HCT116 (cell line): ENCODE data around the gene KIFAP3. TPM values are rescaled to one million over a fixed set of nuclear protein-coding genes. Genes with fewer than 3 reads are reported as not detected.

Source experiments
- ATAC-seq: fragments of 200-7000 bp; cut with Tn5 transposase; 2 replicates; pipeline ENCODE4 v1.9.1; 2020; ENCODE audit warnings: mild to moderate bottlenecking, moderate library complexity
- BruUV-seq: library from RNA; stranded (reverse); fragments of 400-500 nt; replicated peaks from 2 replicates; lab custom pipeline; 2021; lab: Mats Ljungman, UMichigan
- CTCF ChIA-PET: fragments of 300-600 bp; sonication (Branson Sonifier 250); formaldehyde crosslinking; loops from one replicate; lab custom pipeline; 2021; ENCODE audit warnings: antibody characterized with exemption; lab: Charles Lee
- POLR2A ChIA-PET: fragments of 300-600, 350-600 bp; sonication (Branson Sonifier 250); formaldehyde crosslinking; loops from one replicate; lab custom pipeline; 2021; ENCODE audit warnings: antibody characterized with exemption; lab: Charles Lee
- RAD21 ChIA-PET, 2 experiments: fragments of 300-600 bp; sonication (Branson Sonifier 250); formaldehyde crosslinking; loops; one replicate each; lab custom pipeline; 2023; ENCODE audit warnings: low total read pairs in 2 of 2; ENCODE audit not compliant: uncharacterized antibody in 2 of 2, unreplicated experiment in 2 of 2, low non-redundant PET in 1 of 2; lab: Charles Lee
- DNase-seq: peaks from one replicate; pipeline ENCODE4 v3.0.0-alpha.2; 2010; ENCODE audit warnings: low read depth, low spot score
- H2AFZ ChIP-seq: fragments of 200-600 bp; shearing (Covaris generic), sonication (generic); 2 replicates; pipeline ENCODE4 v1.6.1; 2017; ENCODE audit warnings: low read depth, mixed run types, mixed read lengths, antibody characterized with exemption, low read length; ENCODE audit not compliant: poor library complexity, severe bottlenecking
- H3K27ac ChIP-seq: 2 replicates; pipeline ENCODE4 v1.5.1; 2012; ENCODE audit warnings: low read depth, low read length
- H3K27me3 ChIP-seq: fragments of 200-600 bp; sonication (generic); 2 replicates; pipeline ENCODE4 v1.6.1; 2016; ENCODE audit warnings: mixed run types, low read length, mixed read lengths; ENCODE audit not compliant: insufficient read depth
- H3K36me3 ChIP-seq, 2 experiments: fragments of 200-500 bp in 1 of 2; fragments of 200-600 bp in 1 of 2; sonication (Bioruptor generic) in 1 of 2; sonication (generic) in 1 of 2; 2 replicates each; pipeline versions ENCODE4 v1.5.1 to v1.6.1; 2014 to 2016; ENCODE audit warnings: low read length in 2 of 2, inconsistent platforms in 1 of 2, mixed read lengths in 1 of 2, mixed run types in 1 of 2; ENCODE audit not compliant: insufficient read depth in 2 of 2, control insufficient read depth in 1 of 2
- H3K4me1 ChIP-seq, 2 experiments: fragments of 200-600 bp in 1 of 2; sonication (generic) in 1 of 2; 2 replicates each; pipeline versions ENCODE4 v1.5.1 to v1.6.1; 2012 to 2017; ENCODE audit warnings: low read length in 2 of 2, inconsistent platforms in 1 of 2, mild to moderate bottlenecking in 1 of 2, mixed read lengths in 1 of 2, mixed run types in 1 of 2, moderate library complexity in 1 of 2; ENCODE audit not compliant: insufficient read depth in 2 of 2, control insufficient read depth in 1 of 2
- H3K4me2 ChIP-seq: fragments of 200-600 bp; sonication (generic); 2 replicates; pipeline ENCODE4 v1.6.1; 2017; ENCODE audit warnings: mixed run types, low read length, mixed read lengths
- H3K4me3 ChIP-seq, 2 experiments: fragments of 200-600 bp in 1 of 2; sonication (generic) in 1 of 2; replicated peaks in 1 of 2; 2 replicates each; pipeline ENCODE4 v1.5.1; 2011 to 2016; ENCODE audit warnings: low read length in 2 of 2, control low read depth in 1 of 2, low read depth in 1 of 2, mild to moderate bottlenecking in 1 of 2, mixed read lengths in 1 of 2, mixed run types in 1 of 2
- H3K79me2 ChIP-seq: fragments of 200-600 bp; sonication (generic); 2 replicates; pipeline ENCODE4 v1.6.1; 2017; ENCODE audit warnings: mild to moderate bottlenecking, mixed run types, low read length, moderate library complexity, mixed read lengths; ENCODE audit not compliant: insufficient read depth
- H3K9ac ChIP-seq: fragments of 200-600 bp; sonication (generic); 2 replicates; pipeline ENCODE4 v1.6.1; 2016; ENCODE audit warnings: low read length, mixed read lengths
- H3K9me2 ChIP-seq: fragments of 200-600 bp; sonication (generic), shearing (Covaris generic); 2 replicates; pipeline ENCODE4 v1.6.1; 2017; ENCODE audit warnings: mixed run types, mild to moderate bottlenecking, moderate library complexity; ENCODE audit not compliant: insufficient read depth
- H3K9me3 ChIP-seq, 2 experiments: fragments of 200-500 bp in 1 of 2; fragments of 200-600 bp in 1 of 2; sonication (Bioruptor generic) in 1 of 2; sonication (generic) in 1 of 2; 2 replicates each; pipeline ENCODE4 v1.6.1; 2014 to 2017; ENCODE audit warnings: low read length in 2 of 2, mixed read lengths in 2 of 2, inconsistent platforms in 1 of 2, low read depth in 1 of 2, mild to moderate bottlenecking in 1 of 2, mixed run types in 1 of 2, moderate library complexity in 1 of 2; ENCODE audit not compliant: control insufficient read depth in 1 of 2, insufficient read depth in 1 of 2
- H4K20me1 ChIP-seq: fragments of 200-600 bp; sonication (generic), shearing (Covaris generic); 2 replicates; pipeline ENCODE4 v1.6.1; 2017; ENCODE audit warnings: mixed run types, mild to moderate bottlenecking, moderate library complexity; ENCODE audit not compliant: insufficient read depth
- CEBPB ChIP-seq: IDR thresholded peaks from 2 replicates; pipeline ENCODE4 v1.6.1; 2012; ENCODE audit warnings: low read depth
- ELF1 ChIP-seq: IDR thresholded peaks from 2 replicates; pipeline ENCODE4 v1.6.1; 2012; ENCODE audit warnings: low read depth, borderline replicate concordance
- EZH2phosphoT487 ChIP-seq: fragments of 200-600 bp; IDR thresholded peaks from 2 replicates; pipeline ENCODE4 v1.6.1; 2018; ENCODE audit warnings: antibody characterized with exemption, borderline replicate concordance
- FOSL1 ChIP-seq: IDR thresholded peaks from 2 replicates; pipeline ENCODE4 v1.6.1; 2012; ENCODE audit warnings: low read depth
- POLR2A ChIP-seq: IDR thresholded peaks from 2 replicates; pipeline ENCODE4 v1.7.0; 2011; ENCODE audit warnings: borderline replicate concordance; ENCODE audit not compliant: insufficient read depth, insufficient read length; ENCODE audit errors: extremely low read depth
- RAD21 ChIP-seq: IDR thresholded peaks from 2 replicates; pipeline ENCODE4 v1.6.1; 2012; ENCODE audit warnings: low read depth, mild to moderate bottlenecking
- SIN3A ChIP-seq: IDR thresholded peaks from 2 replicates; pipeline ENCODE4 v1.6.1; 2012; ENCODE audit warnings: low read depth
- YY1 ChIP-seq: IDR thresholded peaks from 2 replicates; pipeline ENCODE4 v1.6.1; 2011; ENCODE audit warnings: low read length, low read depth, moderate library complexity, mild to moderate bottlenecking; ENCODE audit not compliant: insufficient replicate concordance; ENCODE audit errors: extremely low read depth
- intact Hi-C: fragments of 100-400 bp; cut with micrococcal nuclease; formaldehyde crosslinking; loops from 2 replicates; pipeline ENCODE4 v1.10.0; 2022
- total RNA-seq: library from RNA; stranded (reverse); gene quantifications from one replicate; pipeline ENCODE4 v1.2.1, GENCODE V29; 2021; ENCODE audit not compliant: unreplicated experiment
- TF ChIP-seq, protein P1 (sequence below): IDR thresholded peaks from 2 replicates; pipeline ENCODE4 v1.6.1; 2011; ENCODE audit warnings: mild to moderate bottlenecking, low read length, moderate library complexity; ENCODE audit not compliant: insufficient replicate concordance; ENCODE audit errors: extremely low read depth
- TF ChIP-seq, protein P2 (sequence below): IDR thresholded peaks from 2 replicates; pipeline ENCODE4 v1.6.1; 2012
- TF ChIP-seq, protein P3 (sequence below), 3 experiments: fragments of 200-600 bp in 1 of 3; sonication (generic) in 1 of 3; IDR thresholded peaks in 2 of 3; conservative IDR thresholded peaks in 1 of 3; 2 replicates each; pipeline ENCODE4 v1.5.1; 2012 to 2017; ENCODE audit warnings: low read depth in 2 of 3, low read length in 2 of 3, antibody characterized with exemption in 1 of 3, borderline replicate concordance in 1 of 3, control low read depth in 1 of 3, mild to moderate bottlenecking in 1 of 3, mixed read lengths in 1 of 3, mixed run types in 1 of 3, moderate library complexity in 1 of 3; ENCODE audit not compliant: insufficient read depth in 1 of 3
- TF ChIP-seq, protein P4 (sequence below): IDR thresholded peaks from 2 replicates; pipeline ENCODE4 v1.6.1; 2012

KIFAP3 gene
- total RNA-seq, 1 experiment from 2014 or later = 10.8 TPM

DNA sequence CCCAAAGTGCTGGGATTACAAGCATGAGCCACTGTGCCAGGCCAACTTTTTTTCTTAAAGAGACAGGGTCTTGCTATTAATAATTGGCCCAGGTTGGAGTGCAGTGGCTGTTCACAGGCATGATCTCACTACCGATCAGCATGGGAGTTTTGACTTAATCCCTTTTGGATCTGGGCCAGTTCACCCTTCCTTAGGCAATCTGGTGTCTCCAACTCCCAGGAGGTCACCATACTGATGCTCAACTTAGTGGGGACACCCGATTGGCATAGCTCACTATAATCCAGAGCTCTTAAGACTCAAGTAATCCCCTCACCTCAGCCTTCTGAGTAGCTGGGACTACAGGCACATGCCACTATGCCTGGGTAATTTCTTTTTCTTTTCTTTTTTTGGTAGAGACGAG, 116.6 kb downstream of the KIFAP3 start:
- RAD21 ChIA-PET = no interaction called here
- Histone ChIP-seq H4K20me1 (no peaks in the 10 kb centered on the region), H3K27ac (no peak overlapping the region), H3K4me2 (no peak overlapping the region), H3K79me2 (no peaks in the 10 kb centered on the region), H3K4me1 (no peaks in the 10 kb centered on the region), H3K9me3 (no peaks in the 10 kb centered on the region), H2AFZ (no peak overlapping the region), H3K27me3 (no peaks in the 10 kb centered on the region), H3K4me3 (no peak overlapping the region), H3K9ac (no peak overlapping the region), H3K9me2 (no peaks in the 10 kb centered on the region), H3K36me3 (no peaks in the 10 kb centered on the region)
- intact Hi-C loops = no loop called here
- CTCF ChIA-PET = no interaction called here
- TF ChIP-seq SIN3A (no peak), EZH2phosphoT487 (no peak), POLR2A (no peak), ELF1 (no peak), RAD21 (no peak), YY1 (no peak), CEBPB (no peak), FOSL1 (no peak)
- TF ChIP-seq, protein P1, sequence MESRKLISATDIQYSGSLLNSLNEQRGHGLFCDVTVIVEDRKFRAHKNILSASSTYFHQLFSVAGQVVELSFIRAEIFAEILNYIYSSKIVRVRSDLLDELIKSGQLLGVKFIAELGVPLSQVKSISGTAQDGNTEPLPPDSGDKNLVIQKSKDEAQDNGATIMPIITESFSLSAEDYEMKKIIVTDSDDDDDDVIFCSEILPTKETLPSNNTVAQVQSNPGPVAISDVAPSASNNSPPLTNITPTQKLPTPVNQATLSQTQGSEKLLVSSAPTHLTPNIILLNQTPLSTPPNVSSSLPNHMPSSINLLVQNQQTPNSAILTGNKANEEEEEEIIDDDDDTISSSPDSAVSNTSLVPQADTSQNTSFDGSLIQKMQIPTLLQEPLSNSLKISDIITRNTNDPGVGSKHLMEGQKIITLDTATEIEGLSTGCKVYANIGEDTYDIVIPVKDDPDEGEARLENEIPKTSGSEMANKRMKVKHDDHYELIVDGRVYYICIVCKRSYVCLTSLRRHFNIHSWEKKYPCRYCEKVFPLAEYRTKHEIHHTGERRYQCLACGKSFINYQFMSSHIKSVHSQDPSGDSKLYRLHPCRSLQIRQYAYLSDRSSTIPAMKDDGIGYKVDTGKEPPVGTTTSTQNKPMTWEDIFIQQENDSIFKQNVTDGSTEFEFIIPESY = no peak
- TF ChIP-seq, protein P2, sequence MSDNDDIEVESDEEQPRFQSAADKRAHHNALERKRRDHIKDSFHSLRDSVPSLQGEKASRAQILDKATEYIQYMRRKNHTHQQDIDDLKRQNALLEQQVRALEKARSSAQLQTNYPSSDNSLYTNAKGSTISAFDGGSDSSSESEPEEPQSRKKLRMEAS = no peak
- TF ChIP-seq, protein P3, sequence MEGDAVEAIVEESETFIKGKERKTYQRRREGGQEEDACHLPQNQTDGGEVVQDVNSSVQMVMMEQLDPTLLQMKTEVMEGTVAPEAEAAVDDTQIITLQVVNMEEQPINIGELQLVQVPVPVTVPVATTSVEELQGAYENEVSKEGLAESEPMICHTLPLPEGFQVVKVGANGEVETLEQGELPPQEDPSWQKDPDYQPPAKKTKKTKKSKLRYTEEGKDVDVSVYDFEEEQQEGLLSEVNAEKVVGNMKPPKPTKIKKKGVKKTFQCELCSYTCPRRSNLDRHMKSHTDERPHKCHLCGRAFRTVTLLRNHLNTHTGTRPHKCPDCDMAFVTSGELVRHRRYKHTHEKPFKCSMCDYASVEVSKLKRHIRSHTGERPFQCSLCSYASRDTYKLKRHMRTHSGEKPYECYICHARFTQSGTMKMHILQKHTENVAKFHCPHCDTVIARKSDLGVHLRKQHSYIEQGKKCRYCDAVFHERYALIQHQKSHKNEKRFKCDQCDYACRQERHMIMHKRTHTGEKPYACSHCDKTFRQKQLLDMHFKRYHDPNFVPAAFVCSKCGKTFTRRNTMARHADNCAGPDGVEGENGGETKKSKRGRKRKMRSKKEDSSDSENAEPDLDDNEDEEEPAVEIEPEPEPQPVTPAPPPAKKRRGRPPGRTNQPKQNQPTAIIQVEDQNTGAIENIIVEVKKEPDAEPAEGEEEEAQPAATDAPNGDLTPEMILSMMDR (IDR thresholded peaks at IDR 0.05 in 2 of 3, conservative IDR thresholded peaks at IDR 0.05 in 1 of 3; ENCODE audit: borderline replicate concordance in 1 of 3, insufficient read depth in 1 of 3, low read depth in 2 of 3, low read length in 2 of 3) = no peak
- TF ChIP-seq, protein P4, sequence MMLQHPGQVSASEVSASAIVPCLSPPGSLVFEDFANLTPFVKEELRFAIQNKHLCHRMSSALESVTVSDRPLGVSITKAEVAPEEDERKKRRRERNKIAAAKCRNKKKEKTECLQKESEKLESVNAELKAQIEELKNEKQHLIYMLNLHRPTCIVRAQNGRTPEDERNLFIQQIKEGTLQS = no peak
- no peak for DNase-seq
- POLR2A ChIA-PET = no interaction called here
- no peak for ATAC-seq
- no TSS peak for BruUV-seq
